Measurements from ENCODE around the gene C20orf204. TPM values are rescaled to one million over a fixed set of nuclear protein-coding genes. Genes with fewer than 3 reads are reported as not detected.

C20orf204 gene
- total and polyA plus RNA-seq, 9 of the 15 experiments (the other 6 are each of a cell fraction or from before 2014, with no cell fraction given): 0.11 to 1.1 (median 0.36) TPM; not detected in 2

- no peak for TF ChIP-seq KAT7 (CRISPR knock-in tag; IDR thresholded peaks at IDR 0.05; ENCODE audit: borderline replicate concordance)
- peak; percentile 76 for TF ChIP-seq NFIC (IDR thresholded peaks at IDR 0.05)
- no peak for TF ChIP-seq POLR2G (IDR thresholded peaks at IDR 0.05; ENCODE audit: low read depth, low read length)
- no peak for TF ChIP-seq POLR3G (IDR thresholded peaks at IDR 0.05; ENCODE audit: extremely low read depth, insufficient read length, insufficient replicate concordance)
- no peak for TF ChIP-seq HMBOX1 (IDR thresholded peaks at IDR 0.05)
- no peak for TF ChIP-seq ETS2 (tag; IDR thresholded peaks at IDR 0.05; ENCODE audit: borderline replicate concordance, poor library complexity, severe bottlenecking)
- no peak for TF ChIP-seq HDAC3 (IDR thresholded peaks at IDR 0.05; ENCODE audit: borderline replicate concordance, partially characterized antibody)
- TF ChIP-seq CTBP1 (IDR thresholded peaks at IDR 0.05; ENCODE audit: borderline replicate concordance): no peak
- TF ChIP-seq MYBL2 (IDR thresholded peaks at IDR 0.05; ENCODE audit: low read depth): no peak
- no peak for TF ChIP-seq MYBL2 (CRISPR knock-in tag; IDR thresholded peaks at IDR 0.05; ENCODE audit: borderline replicate concordance)
- no peak for TF ChIP-seq NR2F6 (CRISPR knock-in tag; IDR thresholded peaks at IDR 0.05)
- TF ChIP-seq HMGN3 (IDR thresholded peaks at IDR 0.05; ENCODE audit: borderline replicate concordance, extremely low read depth, insufficient read length, low read depth, low read length): peak; percentile 29
- peak; percentile 27; the same call in 1 of the 2 replicates for TF ChIP-seq ZBTB7A (IDR thresholded peaks at IDR 0.05; ENCODE audit: borderline replicate concordance, control insufficient read depth, low read depth, low read length)
- no peak for TF ChIP-seq RNF2 (IDR thresholded peaks at IDR 0.05)
- peak; percentile 58 to 88; a peak in 3 of 4 replicates for TF ChIP-seq KDM1A (IDR thresholded peaks at IDR 0.05)
- no peak for TF ChIP-seq GATA2 (CRISPR knock-in tag; IDR thresholded peaks at IDR 0.05)
- no peak for TF ChIP-seq CBX1 (IDR thresholded peaks at IDR 0.05; ENCODE audit: low read depth)
- no peak for TF ChIP-seq MCM5 (IDR thresholded peaks at IDR 0.05; ENCODE audit: low read depth)
- 0 out of 2 replicates have a peak, but pooled peaks have one; percentile 58 for TF ChIP-seq PTBP1 (IDR thresholded peaks at IDR 0.05; ENCODE audit: low read depth, low read length)
- no peak for TF ChIP-seq ZNF445 (CRISPR knock-in tag; IDR thresholded peaks at IDR 0.05; ENCODE audit: low read depth)
- no peak for TF ChIP-seq CUX1 (CRISPR knock-in tag; IDR thresholded peaks at IDR 0.05)
- TF ChIP-seq MAX (CRISPR knock-in tag; IDR thresholded peaks at IDR 0.05): no peak
- TF ChIP-seq ZNF217 (CRISPR knock-in tag; IDR thresholded peaks at IDR 0.05): no peak
These were observed 20.1 kb downstream of the C20orf204 start (continued) for GRCh38 chr20:64055893-64056638.
